Natural killer cell (primary cell): Measurements from ENCODE around the gene DDB1. TPM values are rescaled to one million over a fixed set of nuclear protein-coding genes. Genes with fewer than 3 reads are reported as not detected.
A peak's percentile ranks its signal among the peaks of the same experiment; 100 is the strongest.

ENCODE experiments used
- ATAC-seq, 3 donors: fragments of 150-1000 bp in 2 of 3; fragments of 200-7000 bp in 1 of 3; cut with Tn5 transposase; 1 replicate in 1 of 3; 2 replicates in 2 of 3; pipeline ENCODE4 v1.10.0; 2021; ENCODE audit warnings: mild to moderate bottlenecking in 2 of 3, moderate library complexity in 2 of 3
- DNase-seq, 2 donors: peaks; one replicate each; pipeline versions ENCODE4 v3.0.0 to v3.0.0-alpha.2; 2013 to 2021; ENCODE audit warnings: mixed read lengths in 1 of 2
- H3K27ac ChIP-seq: one replicate; pipeline ENCODE4 v1.5.1; 2013; ENCODE audit warnings: mild to moderate bottlenecking, low read length
- H3K27me3 ChIP-seq: one replicate; pipeline ENCODE4 v1.6.1; 2013; ENCODE audit warnings: low read length; ENCODE audit not compliant: control insufficient read depth, insufficient read depth
- H3K36me3 ChIP-seq: one replicate; pipeline ENCODE4 v1.6.1; 2013; ENCODE audit warnings: low read length; ENCODE audit not compliant: control insufficient read depth, insufficient read depth
- H3K4me1 ChIP-seq: one replicate; pipeline ENCODE4 v1.6.1; 2013; ENCODE audit warnings: low read length; ENCODE audit not compliant: control insufficient read depth, insufficient read depth
- H3K4me3 ChIP-seq: one replicate; pipeline ENCODE4 v1.5.1; 2013; ENCODE audit warnings: low read length
- H3K9me3 ChIP-seq: one replicate; pipeline ENCODE4 v1.6.1; 2013; ENCODE audit warnings: low read length; ENCODE audit not compliant: control insufficient read depth, insufficient read depth
- H3K27ac Mint-ChIP-seq, 2 donors: one replicate each; pipeline ENCODE4 v1.8.0; 2022; ENCODE audit warnings: mild to moderate bottlenecking in 2 of 2, mixed read lengths in 2 of 2, moderate library complexity in 1 of 2
- H3K27me3 Mint-ChIP-seq, 2 donors: one replicate each; pipeline ENCODE4 v1.8.0; 2022; ENCODE audit warnings: low read depth in 2 of 2, mixed read lengths in 2 of 2
- H3K36me3 Mint-ChIP-seq: one replicate; pipeline ENCODE4 v1.8.0; 2022; ENCODE audit warnings: mixed read lengths
- H3K4me1 Mint-ChIP-seq, 2 donors: one replicate each; pipeline ENCODE4 v1.8.0; 2022; ENCODE audit warnings: mixed read lengths in 2 of 2
- H3K4me3 Mint-ChIP-seq: one replicate; pipeline ENCODE4 v1.8.0; 2022; ENCODE audit warnings: mild to moderate bottlenecking, moderate library complexity, mixed read lengths
- H3K9me3 Mint-ChIP-seq, 2 donors: one replicate each; pipeline ENCODE4 v1.8.0; 2022; ENCODE audit warnings: mixed read lengths in 2 of 2
- WGBS: methylation state at CpG from one replicate; pipeline ENCODE4 v1.1.7; 2013; ENCODE audit warnings: missing lambda C conversion rate; ENCODE audit not compliant: insufficient coverage; 5-methylcytosine and 5-hydroxymethylcytosine counted together
- intact Hi-C: fragments of 100-400 bp; cut with micrococcal nuclease; formaldehyde crosslinking; loops from one replicate; pipeline ENCODE4 v1.14.2; 2022
- total RNA-seq, 4 donors: library from RNA; stranded (reverse); fragments of 120-200 nt in 1 of 4; gene quantifications; one replicate each; pipeline versions ENCODE4 v1.2.3 to v1.2.4, GENCODE V29; 2013 to 2022
- TF ChIP-seq, protein P1 (sequence below): fragments of 200-600 bp; IDR thresholded peaks from one replicate; pipeline ENCODE4 v1.8.0; 2022; ENCODE audit warnings: antibody characterized with exemption

Gene DDB1
- total RNA-seq, 3 donors from 2014 or later (not counting 1 experiment from before 2014, with no cell fraction given) = 170 to 233 (median 229) TPM

DNA sequence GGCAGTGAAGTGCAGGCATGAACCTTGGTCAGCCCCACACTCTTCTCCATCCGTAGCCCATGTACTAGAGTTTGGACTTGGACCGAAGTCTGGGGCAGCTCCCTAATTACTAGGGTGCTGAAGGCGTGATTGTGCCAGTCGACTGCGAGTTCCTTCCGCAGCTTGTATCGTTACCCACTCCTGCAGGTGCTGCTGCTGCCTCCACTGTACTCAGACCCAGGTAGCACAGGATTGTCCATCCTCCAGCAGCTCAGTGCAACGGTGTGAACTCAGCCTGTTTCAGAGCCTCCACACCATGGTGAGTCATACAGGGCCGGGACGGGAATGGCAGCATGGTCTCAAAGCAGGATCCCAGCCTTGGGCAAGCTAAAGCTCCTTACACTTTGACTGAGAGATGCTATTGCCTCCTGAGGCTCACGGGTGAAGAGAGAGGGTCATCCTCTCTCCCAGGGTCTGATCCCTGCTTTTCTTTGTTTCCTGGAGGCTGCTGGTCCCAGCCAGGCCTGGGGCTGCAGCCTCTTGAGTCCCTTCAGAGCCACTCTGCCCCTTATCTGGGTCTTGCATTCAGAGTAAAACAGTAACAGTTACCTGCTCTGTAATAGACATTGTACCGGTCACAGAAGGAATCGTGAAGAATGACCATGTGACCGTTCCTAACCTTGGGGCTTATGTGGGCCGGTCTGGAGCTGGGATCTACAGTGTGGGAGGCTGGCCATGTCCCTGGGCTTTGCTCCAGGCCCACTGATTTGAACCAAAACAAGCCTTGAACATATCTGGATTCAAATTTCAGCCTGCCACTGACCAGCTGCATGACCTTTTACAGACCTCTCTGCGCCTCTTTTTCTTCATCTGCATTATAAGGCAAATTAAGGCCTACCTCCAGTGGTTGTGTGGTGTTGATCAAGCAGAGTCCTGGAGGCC, 1.8 kb upstream of the DDB1 start:
- Mint-ChIP-seq H3K9me3 (no peaks in the 10 kb centered on the region), H3K27me3 (no peaks in the 10 kb centered on the region), H3K4me1 (peaks cover 28 to 48% of the 10 kb centered on the region in 2 donors), H3K27ac (peak overlapping the region; percentile 85 to 95), H3K36me3 (no peaks in the 10 kb centered on the region), H3K4me3 (peak overlapping the region; percentile 87)
- Histone ChIP-seq H3K27ac (no peak overlapping the region), H3K27me3 (no peaks in the 10 kb centered on the region), H3K36me3 (peaks cover 8% of the 10 kb centered on the region), H3K4me1 (peaks cover 36% of the 10 kb centered on the region), H3K4me3 (no peak overlapping the region), H3K9me3 (no peaks in the 10 kb centered on the region)
- intact Hi-C loops = loop anchor here (5.0 kb wide), 1 partner anchor 103 kb away; no protein-coding TSS in a partner anchor
- ATAC-seq (no peak), DNase-seq (peak in 1 of 2 donors; percentile 19)
- WGBS = 97% methylated on average over 15 of the region's 16 CpGs
- TF ChIP-seq, protein P1, sequence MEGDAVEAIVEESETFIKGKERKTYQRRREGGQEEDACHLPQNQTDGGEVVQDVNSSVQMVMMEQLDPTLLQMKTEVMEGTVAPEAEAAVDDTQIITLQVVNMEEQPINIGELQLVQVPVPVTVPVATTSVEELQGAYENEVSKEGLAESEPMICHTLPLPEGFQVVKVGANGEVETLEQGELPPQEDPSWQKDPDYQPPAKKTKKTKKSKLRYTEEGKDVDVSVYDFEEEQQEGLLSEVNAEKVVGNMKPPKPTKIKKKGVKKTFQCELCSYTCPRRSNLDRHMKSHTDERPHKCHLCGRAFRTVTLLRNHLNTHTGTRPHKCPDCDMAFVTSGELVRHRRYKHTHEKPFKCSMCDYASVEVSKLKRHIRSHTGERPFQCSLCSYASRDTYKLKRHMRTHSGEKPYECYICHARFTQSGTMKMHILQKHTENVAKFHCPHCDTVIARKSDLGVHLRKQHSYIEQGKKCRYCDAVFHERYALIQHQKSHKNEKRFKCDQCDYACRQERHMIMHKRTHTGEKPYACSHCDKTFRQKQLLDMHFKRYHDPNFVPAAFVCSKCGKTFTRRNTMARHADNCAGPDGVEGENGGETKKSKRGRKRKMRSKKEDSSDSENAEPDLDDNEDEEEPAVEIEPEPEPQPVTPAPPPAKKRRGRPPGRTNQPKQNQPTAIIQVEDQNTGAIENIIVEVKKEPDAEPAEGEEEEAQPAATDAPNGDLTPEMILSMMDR = no peak

DNA sequence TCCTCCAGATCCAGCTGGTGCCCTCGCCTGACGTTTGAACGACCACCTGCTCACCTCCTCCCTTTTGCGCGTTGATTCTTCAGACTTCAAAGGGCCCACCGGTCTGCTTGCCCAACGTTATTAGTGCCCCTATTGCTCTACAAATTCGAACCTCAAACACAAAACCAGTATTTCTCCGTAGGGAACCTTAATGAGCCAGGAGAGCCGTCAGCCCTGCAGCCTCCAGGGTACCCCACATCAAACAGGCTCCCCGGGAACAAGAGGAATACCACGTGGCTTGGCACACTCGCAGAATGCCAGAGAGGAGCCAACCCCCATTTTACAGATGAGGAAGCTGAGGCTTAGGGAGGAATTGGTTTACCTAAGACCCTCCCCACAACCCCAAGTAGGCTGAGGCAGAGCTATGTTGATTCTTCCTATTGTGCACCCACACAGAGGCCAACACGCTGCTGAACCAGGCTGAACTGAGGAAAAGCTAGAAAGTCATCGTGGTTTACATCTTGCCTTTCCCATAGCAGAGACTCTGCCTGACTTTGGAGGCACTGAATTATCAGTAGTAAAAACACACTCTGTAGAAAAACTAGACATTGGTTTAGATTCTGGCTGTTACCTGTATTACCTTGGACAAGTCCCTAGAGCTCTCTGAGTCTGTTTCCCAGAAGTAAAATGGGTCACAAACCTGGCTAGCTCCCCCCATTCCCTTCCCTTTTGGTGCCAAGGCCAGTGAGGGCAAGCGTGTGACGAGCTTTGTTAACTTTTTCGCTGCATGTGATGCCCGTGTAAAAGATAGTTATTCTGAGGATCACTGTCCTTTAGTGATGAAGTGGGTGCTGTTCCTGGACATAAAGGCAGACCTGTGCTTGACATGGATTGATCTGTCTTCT, 887 bp upstream of the DDB1 start:
- Histone ChIP-seq H3K9me3 (no peaks in the 10 kb centered on the region), H3K27me3 (no peaks in the 10 kb centered on the region), H3K4me3 (peak overlapping the region; percentile 71), H3K36me3 (peaks cover 14% of the 10 kb centered on the region), H3K4me1 (peaks cover 36% of the 10 kb centered on the region), H3K27ac (peak overlapping the region; percentile 77)
- ATAC-seq = peak in 1 of 3 donors; percentile 1
- TF ChIP-seq, protein P1 = no peak
- H3K27me3 Mint-ChIP-seq = no peaks in the 10 kb centered on the region
- H3K4me3 Mint-ChIP-seq = peak overlapping the region; percentile 87
- no peak for DNase-seq
- peaks cover 7% of the 10 kb centered on the region for H3K36me3 Mint-ChIP-seq
- H3K27ac Mint-ChIP-seq = peak overlapping the region; percentile 85 to 95
- no peaks in the 10 kb centered on the region for H3K9me3 Mint-ChIP-seq
- intact Hi-C loops = loop anchor here (1.0 kb wide), 1 partner anchor 29 kb away; the partner anchor contains the start of gene TMEM138
- H3K4me1 Mint-ChIP-seq = peaks cover 35 to 55% of the 10 kb centered on the region in 2 donors
- 32% methylated on average over 17 of the region's 19 CpGs for WGBS

DNA sequence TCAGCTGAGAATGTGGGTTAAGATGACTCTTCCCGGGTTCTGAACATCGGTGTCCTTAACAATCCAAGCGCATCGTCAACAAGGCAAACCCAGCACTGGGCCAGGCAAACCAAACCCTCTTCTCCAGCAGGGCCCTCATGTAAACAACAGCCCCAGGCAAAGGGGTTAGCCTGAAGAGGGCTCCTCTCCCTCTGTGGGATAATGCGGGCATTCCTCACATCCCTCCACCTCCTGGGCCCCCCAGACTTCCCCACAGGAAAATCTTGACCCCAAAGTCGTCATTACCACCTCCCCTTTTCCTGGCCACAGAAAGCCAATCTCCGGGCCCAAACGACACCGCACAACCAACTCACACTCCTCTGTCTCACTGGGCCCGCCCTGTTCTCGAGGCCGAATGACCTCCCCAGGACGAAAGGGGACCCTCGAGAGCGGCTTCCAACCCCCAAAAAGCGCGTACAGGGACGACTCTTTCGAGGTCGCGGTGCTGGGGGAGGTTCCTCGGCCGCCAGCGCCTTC, 566 bp downstream of the DDB1 start:
- DNase-seq = no peak
- TF ChIP-seq, protein P1 = no peak
- H3K4me3 ChIP-seq = peak overlapping the region; percentile 71
- H3K36me3 Mint-ChIP-seq = peaks cover 8% of the 10 kb centered on the region
- H3K9me3 Mint-ChIP-seq = no peaks in the 10 kb centered on the region
- H3K9me3 ChIP-seq = no peaks in the 10 kb centered on the region
- intact Hi-C loops = no loop called here
- no peaks in the 10 kb centered on the region for H3K27me3 ChIP-seq
- peak in 1 of 3 donors; percentile 2 for ATAC-seq
- H3K4me1 Mint-ChIP-seq = peaks cover 35 to 56% of the 10 kb centered on the region in 2 donors
- peak overlapping the region; percentile 85 to 95 for H3K27ac Mint-ChIP-seq
- H3K4me1 ChIP-seq = peaks cover 36% of the 10 kb centered on the region
- H3K4me3 Mint-ChIP-seq = peak overlapping the region; percentile 87
- no peaks in the 10 kb centered on the region for H3K27me3 Mint-ChIP-seq
- peaks cover 27% of the 10 kb centered on the region for H3K36me3 ChIP-seq
- peak overlapping the region; percentile 77 for H3K27ac ChIP-seq
- 2% methylated on average over 24 of the region's 24 CpGs for WGBS
